Thyroid gland (tissue), 4 donors: Measurements from ENCODE around the gene FAM117B.

ENCODE experiments used
- POLR2A ChIP-seq, 2 donors: fragments of 450-650 bp; IDR thresholded peaks; one replicate each; pipeline ENCODE4 v1.6.1; 2017; ENCODE audit warnings: antibody characterized with exemption in 2 of 2, mild to moderate bottlenecking in 2 of 2, moderate library complexity in 1 of 2
- TF ChIP-seq, protein P1 (sequence below), 6 experiments: fragments of 200-600 bp in 3 of 6; fragments of 450-650 bp in 3 of 6; sonication (generic) in 3 of 6; IDR thresholded peaks; one replicate each; pipeline ENCODE4 v1.5.1; 2016 to 2019; ENCODE audit warnings: antibody characterized with exemption in 6 of 6, mild to moderate bottlenecking in 2 of 6, inconsistent platforms in 1 of 6, moderate library complexity in 1 of 6

DNA sequence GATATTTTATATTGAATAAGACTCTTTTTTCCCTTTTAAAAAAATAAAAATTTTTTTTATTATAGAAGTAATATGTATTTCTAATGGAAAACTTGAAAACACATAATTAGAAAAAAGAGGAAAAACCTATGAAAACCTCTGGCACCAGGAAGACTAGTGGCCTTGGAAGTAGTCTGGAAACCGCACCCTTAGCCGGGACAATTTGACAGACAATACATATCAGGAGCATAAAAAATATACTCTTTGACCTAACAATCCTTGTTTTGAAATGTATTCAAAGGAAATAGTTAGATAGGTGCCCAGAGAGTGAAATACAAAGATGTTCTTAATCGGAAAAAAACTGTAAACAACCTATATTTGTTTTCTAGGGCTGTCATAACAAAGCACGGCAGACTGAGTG lies 34.9 kb upstream of the FAM117B start:
- no peak for TF ChIP-seq POLR2A (IDR thresholded peaks at IDR 0.05)
- TF ChIP-seq, protein P1, sequence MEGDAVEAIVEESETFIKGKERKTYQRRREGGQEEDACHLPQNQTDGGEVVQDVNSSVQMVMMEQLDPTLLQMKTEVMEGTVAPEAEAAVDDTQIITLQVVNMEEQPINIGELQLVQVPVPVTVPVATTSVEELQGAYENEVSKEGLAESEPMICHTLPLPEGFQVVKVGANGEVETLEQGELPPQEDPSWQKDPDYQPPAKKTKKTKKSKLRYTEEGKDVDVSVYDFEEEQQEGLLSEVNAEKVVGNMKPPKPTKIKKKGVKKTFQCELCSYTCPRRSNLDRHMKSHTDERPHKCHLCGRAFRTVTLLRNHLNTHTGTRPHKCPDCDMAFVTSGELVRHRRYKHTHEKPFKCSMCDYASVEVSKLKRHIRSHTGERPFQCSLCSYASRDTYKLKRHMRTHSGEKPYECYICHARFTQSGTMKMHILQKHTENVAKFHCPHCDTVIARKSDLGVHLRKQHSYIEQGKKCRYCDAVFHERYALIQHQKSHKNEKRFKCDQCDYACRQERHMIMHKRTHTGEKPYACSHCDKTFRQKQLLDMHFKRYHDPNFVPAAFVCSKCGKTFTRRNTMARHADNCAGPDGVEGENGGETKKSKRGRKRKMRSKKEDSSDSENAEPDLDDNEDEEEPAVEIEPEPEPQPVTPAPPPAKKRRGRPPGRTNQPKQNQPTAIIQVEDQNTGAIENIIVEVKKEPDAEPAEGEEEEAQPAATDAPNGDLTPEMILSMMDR (IDR thresholded peaks at IDR 0.05): no peak
